ENCODE measurements around the gene RMDN2. TPM values are rescaled to one million over a fixed set of nuclear protein-coding genes. Genes with fewer than 3 reads are reported as not detected.

Gene RMDN2
- total and polyA plus RNA-seq, 9 of the 15 experiments (the other 6 are each of a cell fraction or from before 2014, with no cell fraction given): 1.5 to 4.3 (median 2.3) TPM

GRCh38 chr2:37947306-37947705, 22.2 kb downstream of the RMDN2 start:
- FAIRE-seq: no peak
- CTCF ChIA-PET (ENCODE audit: low intra/inter-chr PET ratio): no interaction called here
- no peak for TF ChIP-seq SAFB2 (IDR thresholded peaks at IDR 0.05; ENCODE audit: borderline replicate concordance, low read depth, low read length, severe bottlenecking)
- TF ChIP-seq KLF16 (IDR thresholded peaks at IDR 0.05): no peak
- no peak for TF ChIP-seq BRD9 (IDR thresholded peaks at IDR 0.05; ENCODE audit: low read depth, partially characterized antibody)
- no peak for TF ChIP-seq SMARCB1 (IDR thresholded peaks at IDR 0.05; ENCODE audit: insufficient read length, low read depth)
- TF ChIP-seq PHB2 (IDR thresholded peaks at IDR 0.05; ENCODE audit: low read depth): no peak
- TF ChIP-seq FOSL1 (tag; conservative IDR thresholded peaks at IDR 0.05): no peak
- TF ChIP-seq ERF (CRISPR knock-in tag; IDR thresholded peaks at IDR 0.05): no peak
- TF ChIP-seq ZNF253 (CRISPR knock-in tag; conservative IDR thresholded peaks at IDR 0.05): no peak
- TF ChIP-seq, protein P1, sequence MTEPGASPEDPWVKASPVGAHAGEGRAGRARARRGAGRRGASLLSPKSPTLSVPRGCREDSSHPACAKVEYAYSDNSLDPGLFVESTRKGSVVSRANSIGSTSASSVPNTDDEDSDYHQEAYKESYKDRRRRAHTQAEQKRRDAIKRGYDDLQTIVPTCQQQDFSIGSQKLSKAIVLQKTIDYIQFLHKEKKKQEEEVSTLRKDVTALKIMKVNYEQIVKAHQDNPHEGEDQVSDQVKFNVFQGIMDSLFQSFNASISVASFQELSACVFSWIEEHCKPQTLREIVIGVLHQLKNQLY (CRISPR knock-in tag; conservative IDR thresholded peaks at IDR 0.05): no peak

More at GRCh38 chr2:37947306-37947705, 22.2 kb downstream of the RMDN2 start:
- Histone ChIP-seq H3K4me2 (ENCODE audit: insufficient read depth, low read length) (no peak overlapping the region), H3K9ac (ENCODE audit: insufficient read depth in 1 of 2, low read depth in 2 of 2, low read length in 2 of 2) (no peak overlapping the region), H2AFZ (ENCODE audit: low read depth, low read length) (no peak overlapping the region), H4K20me1 (replicated peaks; ENCODE audit: control insufficient read depth, insufficient read depth, low read length) (no peaks in the 10 kb centered on the region), H3K4me3 (no peak overlapping the region), H3K79me2 (ENCODE audit: control insufficient read depth, insufficient read depth, low read length) (no peaks in the 10 kb centered on the region), H3K27ac (ENCODE audit: extremely low read depth, low read depth, low read length) (no peak overlapping the region), H3K9me3 (replicated peaks; ENCODE audit: control insufficient read depth, insufficient read depth, low read depth, low read length) (no peaks in the 10 kb centered on the region), H3K9me1 (ENCODE audit: control insufficient read depth, insufficient read depth, low read length) (no peaks in the 10 kb centered on the region), H3K36me3 (ENCODE audit: control insufficient read depth, insufficient read depth, low read length) (no peaks in the 10 kb centered on the region), H3K4me1 (replicated peaks in 1 of 2; ENCODE audit: control insufficient read depth in 2 of 2, insufficient read depth in 2 of 2, low read length in 2 of 2) (no peaks in the 10 kb centered on the region), H3K27me3 (ENCODE audit: control insufficient read depth in 2 of 2, insufficient read depth in 2 of 2, low read length in 2 of 2) (no peaks in the 10 kb centered on the region; a peak in 3 of 5 replicates)
- no peak for DNase-seq (ENCODE audit: extremely low read depth in 1 of 4, low spot score in 3 of 4)
- no peak for ATAC-seq
- BruUV-seq (replicated peaks): no TSS peak
- 0% methylated on average over 1 of the region's 1 CpG for WGBS (ENCODE audit: insufficient coverage, low coverage, missing lambda C conversion rate)
- intact Hi-C loops (cut with micrococcal nuclease) (no loop called here), in situ Hi-C loops (cut with MboI) (no loop called here)
- POLR2A ChIA-PET: no interaction called here

Data from K562 (cell line).